VCaP (cell line): ENCODE measurements around the gene SMC4.

Source experiments
- H3K27ac ChIP-seq: fragments of 450-650 bp; 2 replicates; pipeline ENCODE4 v1.5.1; 2017
- TF ChIP-seq, protein P1 (sequence below): fragments of 450-650 bp; conservative IDR thresholded peaks from 2 replicates; pipeline ENCODE4 v1.5.1; 2017; ENCODE audit warnings: mild to moderate bottlenecking, moderate library complexity

The SMC4 gene

DNA sequence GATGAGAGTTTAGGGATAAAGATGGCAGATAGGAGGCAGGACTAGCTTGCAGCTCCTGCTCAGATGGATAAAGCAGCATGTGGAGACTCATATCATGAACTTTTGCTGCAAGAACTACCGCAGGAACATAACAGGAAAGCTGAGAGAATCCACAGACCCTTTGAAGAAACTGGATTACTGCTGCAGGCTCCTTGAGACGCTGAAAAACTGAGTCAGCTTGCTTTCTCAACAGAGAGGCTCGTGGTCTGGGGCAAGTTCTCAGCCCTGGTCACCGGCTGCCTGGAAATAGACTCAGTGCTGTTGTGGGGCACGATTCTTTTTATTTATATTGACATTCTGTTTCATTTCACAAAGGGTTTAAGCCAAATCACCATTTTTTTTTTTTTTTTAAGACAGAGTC, 78.9 kb downstream of the SMC4 start:
- H3K27ac ChIP-seq, result no peak overlapping the region

DNA sequence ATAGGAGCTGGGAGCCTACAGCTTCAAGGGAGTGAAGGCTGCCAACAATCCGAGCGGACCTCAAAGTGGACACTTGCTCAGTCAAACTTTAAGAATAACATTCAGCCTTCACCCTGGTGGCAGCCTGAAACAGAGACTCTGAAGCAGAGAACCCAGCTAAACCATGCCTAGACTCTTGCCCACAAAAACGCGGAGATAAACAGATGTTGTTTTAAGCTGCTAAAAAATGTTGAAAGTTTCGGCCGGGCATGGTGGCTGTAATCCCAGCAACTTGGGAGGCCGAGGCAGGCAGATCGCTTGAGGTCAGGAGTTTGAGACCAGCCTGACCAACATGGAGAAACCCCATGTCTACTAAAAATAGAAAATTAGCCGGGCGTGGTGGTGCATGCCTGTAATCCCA, 79.9 kb downstream of the SMC4 start:
- TF ChIP-seq, protein P1, sequence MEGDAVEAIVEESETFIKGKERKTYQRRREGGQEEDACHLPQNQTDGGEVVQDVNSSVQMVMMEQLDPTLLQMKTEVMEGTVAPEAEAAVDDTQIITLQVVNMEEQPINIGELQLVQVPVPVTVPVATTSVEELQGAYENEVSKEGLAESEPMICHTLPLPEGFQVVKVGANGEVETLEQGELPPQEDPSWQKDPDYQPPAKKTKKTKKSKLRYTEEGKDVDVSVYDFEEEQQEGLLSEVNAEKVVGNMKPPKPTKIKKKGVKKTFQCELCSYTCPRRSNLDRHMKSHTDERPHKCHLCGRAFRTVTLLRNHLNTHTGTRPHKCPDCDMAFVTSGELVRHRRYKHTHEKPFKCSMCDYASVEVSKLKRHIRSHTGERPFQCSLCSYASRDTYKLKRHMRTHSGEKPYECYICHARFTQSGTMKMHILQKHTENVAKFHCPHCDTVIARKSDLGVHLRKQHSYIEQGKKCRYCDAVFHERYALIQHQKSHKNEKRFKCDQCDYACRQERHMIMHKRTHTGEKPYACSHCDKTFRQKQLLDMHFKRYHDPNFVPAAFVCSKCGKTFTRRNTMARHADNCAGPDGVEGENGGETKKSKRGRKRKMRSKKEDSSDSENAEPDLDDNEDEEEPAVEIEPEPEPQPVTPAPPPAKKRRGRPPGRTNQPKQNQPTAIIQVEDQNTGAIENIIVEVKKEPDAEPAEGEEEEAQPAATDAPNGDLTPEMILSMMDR, result no peak
- no peak overlapping the region for H3K27ac ChIP-seq

More for the DNA sequence above, 78.9 kb downstream of the SMC4 start:
- TF ChIP-seq, protein P1, result no peak

DNA sequence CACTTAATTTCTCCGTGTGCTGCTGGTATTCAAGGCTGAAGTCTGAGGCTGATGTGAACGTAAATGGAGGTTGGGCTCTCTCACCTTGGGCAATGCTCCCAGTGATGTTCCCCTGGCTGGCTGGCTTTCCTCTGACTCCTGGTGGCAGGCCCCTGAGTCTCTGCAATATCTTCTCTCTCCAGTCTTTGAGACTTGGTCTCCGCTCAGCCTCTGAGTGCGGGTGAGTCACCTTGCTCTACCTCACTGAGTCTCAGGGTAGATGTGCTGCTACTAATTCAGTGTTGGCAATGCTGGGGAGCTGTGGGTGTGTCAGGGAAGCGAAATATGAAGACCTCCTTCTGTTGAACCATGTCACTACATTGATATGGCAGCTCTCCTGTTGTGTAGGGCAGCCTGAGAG, 81.5 kb downstream of the SMC4 start:
- H3K27ac ChIP-seq, result no peak overlapping the region
- TF ChIP-seq, protein P1, result no peak

DNA sequence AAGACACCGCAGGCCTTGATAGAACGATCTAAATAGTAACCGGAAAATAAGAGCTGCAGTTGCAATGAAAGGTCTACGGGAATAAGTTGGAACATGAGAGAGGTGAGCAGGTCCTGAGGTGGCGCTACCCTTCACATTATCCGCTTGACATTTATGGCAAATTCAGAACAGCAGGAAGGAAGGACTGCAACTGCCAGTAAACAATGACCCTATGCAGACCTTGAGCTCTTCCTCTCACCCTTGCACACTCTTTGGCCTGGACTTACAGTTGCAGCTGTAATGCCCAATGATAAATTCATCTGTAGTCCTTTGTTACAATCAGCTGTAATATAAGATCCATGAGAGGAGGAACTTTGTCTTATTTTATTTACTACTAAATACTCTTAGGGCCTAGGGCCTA, 82.4 kb downstream of the SMC4 start:
- H3K27ac ChIP-seq, result no peak overlapping the region
- TF ChIP-seq, protein P1, result no peak

GRCh38 chr3:160482796-160483195, 83.3 kb downstream of the SMC4 start:
- TF ChIP-seq, protein P1, result no peak
- H3K27ac ChIP-seq, result no peak overlapping the region
